Left lung (tissue), 10 donors: Measurements from ENCODE around the gene RO60. TPM values are rescaled to one million over a fixed set of nuclear protein-coding genes. Genes with fewer than 3 reads are reported as not detected.
A peak's percentile ranks its signal among the peaks of the same experiment; 100 is the strongest.

ENCODE experiments used
- ATAC-seq: fragments of 200-7000 bp; cut with Tn5 transposase; one replicate; pipeline ENCODE4 v1.9.1; 2020; ENCODE audit warnings: moderate library complexity
- DNase-seq, 4 donors: peaks; one replicate each; pipeline ENCODE4 v3.0.0-alpha.2; 2013 to 2020
- H3K27ac ChIP-seq, 2 donors: fragments of 200-600 bp; sonication (generic) in 1 of 2; one replicate each; pipeline versions ENCODE4 v1.5.0 to v1.8.0; 2020 to 2021
- H3K27me3 ChIP-seq, 2 donors: fragments of 200-600 bp; sonication (generic) in 1 of 2; one replicate each; pipeline versions ENCODE4 v1.5.0 to v1.8.0; 2020 to 2021
- H3K36me3 ChIP-seq, 2 donors: fragments of 200-600 bp; sonication (generic) in 1 of 2; one replicate each; pipeline versions ENCODE4 v1.5.0 to v1.8.0; 2020 to 2021
- H3K4me1 ChIP-seq, 2 donors: fragments of 200-600 bp; one replicate each; pipeline ENCODE4 v1.8.0; 2021
- H3K4me3 ChIP-seq, 2 donors: fragments of 200-600 bp; sonication (generic) in 1 of 2; one replicate each; pipeline versions ENCODE4 v1.5.0 to v1.8.0; 2020 to 2021; ENCODE audit warnings: mild to moderate bottlenecking in 1 of 2
- H3K9me3 ChIP-seq, 2 donors: fragments of 200-600 bp; sonication (generic) in 1 of 2; one replicate each; pipeline versions ENCODE4 v1.5.0 to v1.8.0; 2020 to 2021
- intact Hi-C, 2 donors: fragments of 100-400 bp; cut with DNase I; formaldehyde crosslinking; loops; one replicate each; pipeline versions ENCODE4 v1.11.2 to v1.14.2; 2022
- polyA plus RNA-seq, 6 donors: library from polyadenylated mRNA; unstranded; fragments of 120-200 nt; gene quantifications; one replicate each; pipeline ENCODE4 v1.2.1, GENCODE V29; 2013; ENCODE audit not compliant: insufficient read length in 6 of 6
- total RNA-seq, 2 donors: library from RNA; stranded (reverse); fragmentation: NEBNext Ultra II Directional; extraction: Animal tissue kit (Norgen Biotek cat#: 25700); gene quantifications; one replicate each; pipeline ENCODE4 v1.2.1, GENCODE V29; 2021
- TF ChIP-seq, protein P1 (sequence below), 2 donors: fragments of 200-600 bp; sonication (generic) in 1 of 2; IDR thresholded peaks; one replicate each; pipeline versions ENCODE4 v1.5.0 to v1.8.0; 2021; ENCODE audit warnings: antibody characterized with exemption in 2 of 2
- donor health status: DM: no; HTN: yes; CAD: no.
- donor health status: DM: no; HTN: no; CAD: no.

RO60 gene
- total and polyA plus RNA-seq, 8 donors, result 46.0 to 72.0 (median 50.7) TPM

DNA sequence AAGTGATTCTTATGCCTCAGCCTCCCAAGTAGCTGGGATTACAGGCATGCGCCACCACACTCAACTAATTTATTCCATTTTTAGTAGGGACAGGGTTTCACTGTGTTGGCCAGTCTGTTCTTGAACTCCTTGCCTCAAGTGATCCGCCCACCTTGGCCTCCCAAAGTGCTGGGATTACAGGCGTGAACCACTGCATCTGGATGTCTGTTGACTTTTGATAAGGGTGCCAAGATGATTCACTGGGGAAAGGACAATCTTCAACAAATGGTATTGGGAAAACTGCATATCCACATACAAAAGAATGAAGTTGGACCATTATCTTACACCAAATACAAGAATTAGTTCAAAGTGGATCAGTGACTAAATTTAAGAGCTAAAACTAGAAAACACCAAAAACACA lies 19.8 kb downstream of the RO60 start:
- ATAC-seq (no peak), DNase-seq (no peak)
- H3K27ac ChIP-seq, result no peak overlapping the region
- no peaks in the 10 kb centered on the region for H3K27me3 ChIP-seq
- intact Hi-C loops, result no loop called here
- H3K36me3 ChIP-seq, result peaks cover 0 to 70% of the 10 kb centered on the region in 2 donors
- no peaks in the 10 kb centered on the region for H3K4me1 ChIP-seq
- no peaks in the 10 kb centered on the region for H3K9me3 ChIP-seq
- H3K4me3 ChIP-seq, result no peak overlapping the region
- TF ChIP-seq, protein P1, sequence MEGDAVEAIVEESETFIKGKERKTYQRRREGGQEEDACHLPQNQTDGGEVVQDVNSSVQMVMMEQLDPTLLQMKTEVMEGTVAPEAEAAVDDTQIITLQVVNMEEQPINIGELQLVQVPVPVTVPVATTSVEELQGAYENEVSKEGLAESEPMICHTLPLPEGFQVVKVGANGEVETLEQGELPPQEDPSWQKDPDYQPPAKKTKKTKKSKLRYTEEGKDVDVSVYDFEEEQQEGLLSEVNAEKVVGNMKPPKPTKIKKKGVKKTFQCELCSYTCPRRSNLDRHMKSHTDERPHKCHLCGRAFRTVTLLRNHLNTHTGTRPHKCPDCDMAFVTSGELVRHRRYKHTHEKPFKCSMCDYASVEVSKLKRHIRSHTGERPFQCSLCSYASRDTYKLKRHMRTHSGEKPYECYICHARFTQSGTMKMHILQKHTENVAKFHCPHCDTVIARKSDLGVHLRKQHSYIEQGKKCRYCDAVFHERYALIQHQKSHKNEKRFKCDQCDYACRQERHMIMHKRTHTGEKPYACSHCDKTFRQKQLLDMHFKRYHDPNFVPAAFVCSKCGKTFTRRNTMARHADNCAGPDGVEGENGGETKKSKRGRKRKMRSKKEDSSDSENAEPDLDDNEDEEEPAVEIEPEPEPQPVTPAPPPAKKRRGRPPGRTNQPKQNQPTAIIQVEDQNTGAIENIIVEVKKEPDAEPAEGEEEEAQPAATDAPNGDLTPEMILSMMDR (IDR thresholded peaks at IDR 0.05), result no peak

DNA sequence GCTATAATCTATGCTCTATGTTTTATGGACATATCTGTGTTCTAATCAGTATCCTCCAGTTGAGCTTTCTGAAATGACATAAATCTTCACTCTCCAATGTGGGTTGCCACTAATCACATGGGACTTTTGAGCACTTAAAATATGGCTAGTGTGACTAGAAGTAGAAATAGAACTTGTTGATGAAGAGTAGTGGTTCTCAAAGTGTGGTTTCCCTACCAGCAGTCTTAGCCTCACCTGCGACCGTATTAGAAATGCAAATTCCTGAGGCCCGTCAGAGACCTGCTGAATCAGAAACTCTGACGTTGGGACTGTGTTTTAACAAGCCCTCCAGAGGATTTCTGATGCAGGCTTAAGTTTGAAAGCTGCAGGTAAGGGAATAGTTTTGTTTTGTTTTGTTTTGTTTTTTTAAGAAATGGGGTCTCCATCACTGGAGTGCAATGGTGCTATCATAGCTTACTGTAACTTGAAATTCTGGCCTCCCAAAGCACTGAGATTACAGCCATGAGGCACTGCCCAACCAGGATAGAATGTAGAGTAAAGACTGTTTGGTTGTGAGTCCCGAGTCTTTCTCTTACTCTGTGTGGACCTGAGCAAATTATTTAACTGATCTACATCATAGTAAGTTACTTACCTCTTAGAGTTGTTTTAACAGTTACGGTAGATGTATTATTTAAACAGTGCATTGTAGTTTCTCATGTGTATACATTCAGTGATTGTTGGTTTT lies 24.1 kb downstream of the RO60 start:
- Histone ChIP-seq H3K27me3 (no peaks in the 10 kb centered on the region), H3K4me3 (no peak overlapping the region), H3K9me3 (no peaks in the 10 kb centered on the region), H3K4me1 (no peaks in the 10 kb centered on the region), H3K36me3 (peaks cover 0 to 71% of the 10 kb centered on the region in 2 donors), H3K27ac (no peak overlapping the region)
- TF ChIP-seq, protein P1 (IDR thresholded peaks at IDR 0.05), result no peak
- intact Hi-C loops, result no loop called here
- no peak for DNase-seq
- ATAC-seq, result no peak

- intact Hi-C loops, result no loop called here
- H3K4me1 ChIP-seq, result no peaks in the 10 kb centered on the region
- DNase-seq (no peak), ATAC-seq (no peak)
- no peak overlapping the region for H3K27ac ChIP-seq
- H3K27me3 ChIP-seq, result no peaks in the 10 kb centered on the region
- no peak overlapping the region for H3K4me3 ChIP-seq
- TF ChIP-seq, protein P1 (IDR thresholded peaks at IDR 0.05), result no peak
- peaks cover 0 to 65% of the 10 kb centered on the region in 2 donors for H3K36me3 ChIP-seq
- H3K9me3 ChIP-seq, result no peaks in the 10 kb centered on the region
These were observed 25.9 kb downstream of the RO60 start for GRCh38 chr1:193085263-193085662.

GRCh38 chr1:193086342-193086741 lies 26.9 kb downstream of the RO60 start:
- H3K9me3 ChIP-seq, result no peaks in the 10 kb centered on the region
- no peak overlapping the region for H3K27ac ChIP-seq
- no peak overlapping the region for H3K4me3 ChIP-seq
- H3K36me3 ChIP-seq, result peaks cover 0 to 61% of the 10 kb centered on the region in 2 donors
- intact Hi-C loops, result no loop called here
- DNase-seq, result no peak
- TF ChIP-seq, protein P1 (IDR thresholded peaks at IDR 0.05), result no peak
- ATAC-seq, result no peak
- H3K4me1 ChIP-seq, result no peaks in the 10 kb centered on the region
- no peaks in the 10 kb centered on the region for H3K27me3 ChIP-seq

- H3K27ac ChIP-seq, result no peak overlapping the region
- no peak overlapping the region for H3K4me3 ChIP-seq
- H3K9me3 ChIP-seq, result no peaks in the 10 kb centered on the region
- H3K4me1 ChIP-seq, result no peaks in the 10 kb centered on the region
- ATAC-seq, result peak; percentile 41
- TF ChIP-seq, protein P1 (IDR thresholded peaks at IDR 0.05), result no peak
- H3K27me3 ChIP-seq, result no peaks in the 10 kb centered on the region
- peaks cover 0 to 54% of the 10 kb centered on the region in 2 donors for H3K36me3 ChIP-seq
- DNase-seq, result no peak
- intact Hi-C loops, result no loop called here
These were observed 28.5 kb downstream of the RO60 start for GRCh38 chr1:193087893-193088292.
